22Rv1 (cell line): ENCODE measurements around the gene BMPR2.

Experiments
- CTCF ChIP-seq: fragments of 450-650 bp; IDR thresholded peaks from 2 replicates; pipeline ENCODE4 v1.5.1; 2017; ENCODE audit warnings: mild to moderate bottlenecking
- ZFX ChIP-seq: fragments of 450-650 bp; IDR thresholded peaks from 2 replicates; pipeline ENCODE4 v1.6.1; 2017; ENCODE audit warnings: antibody characterized with exemption, borderline replicate concordance

DNA sequence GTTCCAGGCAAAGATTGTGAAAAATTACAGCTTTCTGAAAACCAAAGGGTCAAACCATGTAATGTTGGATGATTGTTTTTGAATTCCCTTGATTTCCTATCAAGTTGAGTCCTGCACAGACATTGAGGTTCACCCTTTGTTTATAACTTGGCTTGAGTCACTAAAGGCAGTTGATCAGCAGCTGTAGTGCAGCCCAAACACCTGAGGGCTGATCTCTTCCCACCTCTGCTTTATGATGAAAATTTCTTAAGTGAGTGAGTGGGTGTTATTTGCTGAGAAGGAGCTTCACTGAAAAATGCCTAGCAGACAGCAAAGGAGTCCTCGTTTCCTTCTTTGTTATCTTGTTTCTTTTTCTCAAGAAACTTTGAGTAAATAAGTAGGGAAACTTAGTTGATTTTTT, 31.9 kb upstream of the BMPR2 start:
- TF ChIP-seq CTCF: no peak
- no peak for TF ChIP-seq ZFX
